Smooth muscle cell (in vitro differentiated cells): ENCODE data around the gene EIPR1. TPM values are rescaled to one million over a fixed set of nuclear protein-coding genes. Genes with fewer than 3 reads are reported as not detected.

Experiments used
- DNase-seq: peaks from one replicate; lab custom pipeline; 2025; ENCODE audit not compliant: unreplicated experiment; lab: John Stamatoyannopoulos, UW
- H2AFZ ChIP-seq: fragments of 200-600 bp; sonication (generic); 2 replicates; pipeline ENCODE4 v1.6.0; 2016; ENCODE audit warnings: antibody characterized with exemption, low read depth, mild to moderate bottlenecking
- H3F3A ChIP-seq: fragments of 200-600 bp; sonication (generic); 2 replicates; pipeline ENCODE4 v1.6.0; 2017; ENCODE audit warnings: antibody characterized with exemption, low read depth
- H3K27ac ChIP-seq: fragments of 200-600 bp; sonication (generic); 2 replicates; pipeline ENCODE4 v1.5.1; 2016; ENCODE audit warnings: low read depth, mild to moderate bottlenecking
- H3K27me3 ChIP-seq: fragments of 200-600 bp; sonication (generic); 2 replicates; pipeline ENCODE4 v1.6.1; 2016; ENCODE audit warnings: low read depth, mild to moderate bottlenecking
- H3K36me3 ChIP-seq: fragments of 200-600 bp; sonication (generic); 2 replicates; pipeline ENCODE4 v1.5.1; 2016; ENCODE audit warnings: low read depth
- H3K4me1 ChIP-seq: fragments of 200-600 bp; sonication (generic); 2 replicates; pipeline ENCODE4 v1.5.1; 2016; ENCODE audit warnings: low read depth
- H3K4me2 ChIP-seq: fragments of 200-600 bp; sonication (generic); 2 replicates; pipeline ENCODE4 v1.6.0; 2016; ENCODE audit warnings: mild to moderate bottlenecking
- H3K4me3 ChIP-seq: fragments of 200-600 bp; sonication (generic); 2 replicates; pipeline ENCODE4 v1.5.1; 2016; ENCODE audit warnings: mild to moderate bottlenecking
- H3K79me2 ChIP-seq: fragments of 200-600 bp; sonication (generic); 2 replicates; pipeline ENCODE4 v1.6.0; 2016; ENCODE audit warnings: low read depth, mild to moderate bottlenecking
- H3K9ac ChIP-seq: fragments of 200-600 bp; sonication (generic); 2 replicates; pipeline ENCODE4 v1.6.0; 2016; ENCODE audit warnings: low read depth
- H3K9me3 ChIP-seq: fragments of 200-600 bp; sonication (generic); replicated peaks from 2 replicates; pipeline ENCODE4 v1.5.1; 2016; ENCODE audit warnings: low read depth
- H4K20me1 ChIP-seq: fragments of 200-600 bp; sonication (generic); 2 replicates; pipeline ENCODE4 v1.6.0; 2016; ENCODE audit warnings: low read depth
- CTCF ChIP-seq: fragments of 200-600 bp; sonication (generic); IDR thresholded peaks from 2 replicates; pipeline ENCODE4 v1.5.1; 2017; ENCODE audit warnings: borderline replicate concordance, mild to moderate bottlenecking, antibody characterized with exemption; ENCODE audit not compliant: insufficient read depth, poor library complexity, severe bottlenecking
- WGBS: methylation state at CpG from one replicate; pipeline ENCODE4 v1.1.7; 2016; ENCODE audit warnings: low lambda C conversion rate; 5-methylcytosine and 5-hydroxymethylcytosine counted together
- polyA plus RNA-seq: library from polyadenylated mRNA; unstranded; fragments of >200 nt; fragmentation: Nextera tagmentation; extraction: Ambion mirVana; gene quantifications from 2 replicates; pipeline ENCODE4 v1.2.1, GENCODE V29; 2016
- total RNA-seq: library from RNA; depleted of rRNA; stranded (reverse); fragments of >200 nt; gene quantifications from 2 replicates; pipeline ENCODE4 v1.2.3, GENCODE V29; 2014

The EIPR1 gene
- total and polyA plus RNA-seq, 2 experiments from 2014 or later, result 18.5 to 23.1 TPM

- WGBS, result 89% methylated on average over 7 of the region's 7 CpGs
- Histone ChIP-seq H3K4me3 (no peak overlapping the region), H2AFZ (no peak overlapping the region), H4K20me1 (peaks cover 11% of the 10 kb centered on the region), H3K36me3 (no peaks in the 10 kb centered on the region), H3K9me3 (no peaks in the 10 kb centered on the region), H3K79me2 (no peaks in the 10 kb centered on the region), H3K27ac (no peak overlapping the region), H3K9ac (no peak overlapping the region), H3K4me2 (no peak overlapping the region), H3K4me1 (no peaks in the 10 kb centered on the region), H3F3A (no peaks in the 10 kb centered on the region), H3K27me3 (no peaks in the 10 kb centered on the region)
- no peak for TF ChIP-seq CTCF
- DNase-seq, result no peak
These were observed 160.7 kb downstream of the EIPR1 start for GRCh38 chr2:3216841-3217495.

- Histone ChIP-seq H3K36me3 (no peaks in the 10 kb centered on the region), H2AFZ (no peak overlapping the region), H3K4me1 (no peaks in the 10 kb centered on the region), H4K20me1 (peaks cover 11% of the 10 kb centered on the region), H3K27me3 (no peaks in the 10 kb centered on the region), H3K4me3 (no peak overlapping the region), H3F3A (no peaks in the 10 kb centered on the region), H3K4me2 (no peak overlapping the region), H3K27ac (no peak overlapping the region), H3K9ac (no peak overlapping the region), H3K79me2 (no peaks in the 10 kb centered on the region), H3K9me3 (no peaks in the 10 kb centered on the region)
- WGBS, result 76% methylated on average over 10 of the region's 10 CpGs
- no peak for DNase-seq
- no peak for TF ChIP-seq CTCF
These were observed 162.7 kb downstream of the EIPR1 start for GRCh38 chr2:3214806-3215404.

GRCh38 chr2:3214065-3214464 is 163.6 kb downstream of the EIPR1 start:
- 61% methylated on average over 7 of the region's 7 CpGs for WGBS
- TF ChIP-seq CTCF, result no peak

GRCh38 chr2:3212984-3213383 is 164.6 kb downstream of the EIPR1 start:
- no peaks in the 10 kb centered on the region for H3K79me2 ChIP-seq
- peaks cover 11% of the 10 kb centered on the region for H4K20me1 ChIP-seq
- no peak for TF ChIP-seq CTCF
- H3K9me3 ChIP-seq, result no peaks in the 10 kb centered on the region
- no peaks in the 10 kb centered on the region for H3K4me1 ChIP-seq
- no peak for DNase-seq
- no peak overlapping the region for H3K27ac ChIP-seq
- H2AFZ ChIP-seq, result no peak overlapping the region
- no peaks in the 10 kb centered on the region for H3K27me3 ChIP-seq
- no peaks in the 10 kb centered on the region for H3F3A ChIP-seq
- H3K4me3 ChIP-seq, result no peak overlapping the region
- WGBS, result 88% methylated on average over 6 of the region's 6 CpGs
- no peak overlapping the region for H3K4me2 ChIP-seq
- H3K9ac ChIP-seq, result no peak overlapping the region
- H3K36me3 ChIP-seq, result no peaks in the 10 kb centered on the region

More at GRCh38 chr2:3214065-3214464, 163.6 kb downstream of the EIPR1 start:
- Histone ChIP-seq H3K79me2 (no peaks in the 10 kb centered on the region), H3K27me3 (no peaks in the 10 kb centered on the region), H2AFZ (no peak overlapping the region), H3K4me2 (no peak overlapping the region), H3F3A (no peaks in the 10 kb centered on the region), H3K4me1 (no peaks in the 10 kb centered on the region), H3K27ac (no peak overlapping the region), H3K36me3 (no peaks in the 10 kb centered on the region), H3K4me3 (no peak overlapping the region), H4K20me1 (peaks cover 11% of the 10 kb centered on the region), H3K9me3 (no peaks in the 10 kb centered on the region), H3K9ac (no peak overlapping the region)
- DNase-seq, result no peak
